UCSD-AML1 (cell line): ENCODE data around the gene GRHL1.

ENCODE experiments used
- DNase-seq: peaks from one replicate; lab custom pipeline; 2025; ENCODE audit not compliant: unreplicated experiment; lab: John Stamatoyannopoulos, UW

The GRHL1 gene

GRCh38 chr2:10036095-10036884 is 84.8 kb downstream of the GRHL1 start:
- DNase-seq = peak; percentile 49

GRCh38 chr2:10038123-10038522 is 86.6 kb downstream of the GRHL1 start:
- no peak for DNase-seq

- no peak for DNase-seq
These were observed 87.2 kb downstream of the GRHL1 start for GRCh38 chr2:10038716-10039115.

- DNase-seq = no peak
These were observed 88.3 kb downstream of the GRHL1 start for GRCh38 chr2:10039658-10040410.

DNA sequence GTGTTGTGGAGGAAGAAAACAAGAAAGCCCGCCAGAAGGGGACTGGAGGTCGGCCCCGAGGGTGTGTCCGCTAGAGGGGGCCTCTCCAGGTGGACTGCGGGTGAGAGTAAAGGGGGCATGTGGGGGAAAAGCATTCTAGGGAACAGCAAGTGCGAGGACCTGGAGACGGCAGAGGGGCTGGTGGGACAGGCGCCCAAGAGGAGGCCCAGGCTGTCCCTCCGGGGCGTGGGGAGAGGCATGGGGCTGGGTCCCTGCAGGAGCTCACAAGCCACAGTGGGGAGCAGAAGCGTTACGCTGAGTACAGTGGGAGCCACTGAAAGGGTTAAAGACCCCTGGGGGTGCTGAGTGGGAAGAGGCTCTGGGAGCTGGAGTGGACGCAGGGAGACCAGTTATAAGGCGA is 90.2 kb downstream of the GRHL1 start:
- DNase-seq = no peak

DNA sequence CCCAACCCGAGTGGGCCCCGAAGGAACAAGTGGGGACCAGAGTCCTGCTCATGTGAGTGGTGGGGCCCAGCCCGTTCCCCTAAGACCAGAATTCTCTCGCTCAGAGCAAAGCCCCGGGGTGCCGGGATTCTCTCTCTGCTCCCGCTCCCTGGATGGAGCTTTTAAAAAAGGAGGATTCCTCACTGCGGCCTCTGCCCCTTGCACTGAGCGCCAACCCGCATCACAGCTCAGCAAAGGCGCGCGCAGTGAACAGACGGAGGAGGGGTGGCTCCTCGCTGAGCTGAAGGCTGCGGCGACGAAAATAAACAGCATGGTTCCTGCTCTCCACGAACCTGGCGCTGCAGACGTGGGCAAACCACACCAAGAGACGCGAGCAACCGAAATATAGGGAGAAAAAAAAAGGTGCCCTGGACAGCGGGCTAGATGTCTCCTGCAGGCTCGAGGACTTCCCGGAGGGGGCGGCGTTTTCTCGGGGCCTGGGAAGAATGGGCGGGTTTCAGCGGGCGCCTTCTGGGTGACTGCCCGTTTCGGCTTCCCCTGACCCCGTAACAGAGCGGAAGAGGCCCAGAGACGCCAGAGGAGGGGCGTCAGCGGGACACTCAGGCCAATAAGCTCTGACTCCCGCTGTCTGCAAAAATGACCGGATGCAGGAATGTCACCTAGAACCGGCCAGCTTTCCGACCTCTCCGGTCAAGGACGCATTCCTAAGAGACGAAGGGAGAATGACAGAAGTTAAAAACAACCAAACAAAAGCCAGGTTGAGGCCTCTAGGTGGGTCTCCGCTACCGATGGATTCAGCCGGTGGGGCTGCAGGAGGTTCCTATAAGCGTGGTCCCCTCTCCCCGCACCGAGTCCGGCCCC is 91.0 kb downstream of the GRHL1 start:
- DNase-seq = no peak

- peak; percentile 86 for DNase-seq
These were observed 91.9 kb downstream of the GRHL1 start, which contains the start of gene KLF11 for GRCh38 chr2:10043256-10043905. Gene KLF11, plus strand, starts transcription at chr2:10043550. Its CDS starts 167 bp downstream, at chr2:10043717.

DNA sequence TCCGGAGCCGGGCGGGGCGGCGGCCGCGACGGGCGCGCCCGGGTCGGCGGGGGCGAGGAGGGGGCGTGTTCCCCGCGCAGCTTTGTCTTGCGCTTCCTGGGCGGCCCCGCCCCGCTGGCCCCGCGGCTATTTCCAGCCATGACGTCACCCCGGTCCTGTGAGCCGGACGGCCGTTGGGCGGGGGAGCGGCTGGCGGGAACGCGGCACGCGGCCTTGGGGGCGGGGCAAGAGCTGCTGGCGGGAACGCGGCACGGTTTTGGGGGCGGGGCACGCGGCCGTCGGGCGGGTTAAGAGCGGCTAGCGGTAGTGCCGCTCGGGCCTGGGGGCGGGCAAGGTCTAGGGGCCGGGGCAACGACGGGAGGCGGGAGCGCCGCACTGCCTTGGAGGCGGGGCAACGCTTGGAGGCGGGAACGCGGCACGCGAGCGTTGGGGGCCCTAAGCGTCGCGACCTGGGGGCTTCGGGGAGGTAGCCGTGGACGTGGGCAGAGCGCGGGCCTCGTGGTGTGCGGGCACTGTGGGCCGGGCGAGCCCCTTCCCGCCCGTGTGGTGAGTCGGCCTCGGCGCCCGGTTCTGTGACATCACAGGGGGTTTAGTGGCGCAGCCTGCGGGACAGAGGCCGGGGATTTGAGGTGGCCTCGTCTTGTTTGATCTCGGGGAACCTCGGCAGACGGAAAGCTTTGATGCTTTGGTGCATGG is 92.6 kb downstream of the GRHL1 start:
- DNase-seq = peak; percentile 49

GRCh38 chr2:10045561-10046355 is 94.3 kb downstream of the GRHL1 start:
- DNase-seq = no peak

DNA sequence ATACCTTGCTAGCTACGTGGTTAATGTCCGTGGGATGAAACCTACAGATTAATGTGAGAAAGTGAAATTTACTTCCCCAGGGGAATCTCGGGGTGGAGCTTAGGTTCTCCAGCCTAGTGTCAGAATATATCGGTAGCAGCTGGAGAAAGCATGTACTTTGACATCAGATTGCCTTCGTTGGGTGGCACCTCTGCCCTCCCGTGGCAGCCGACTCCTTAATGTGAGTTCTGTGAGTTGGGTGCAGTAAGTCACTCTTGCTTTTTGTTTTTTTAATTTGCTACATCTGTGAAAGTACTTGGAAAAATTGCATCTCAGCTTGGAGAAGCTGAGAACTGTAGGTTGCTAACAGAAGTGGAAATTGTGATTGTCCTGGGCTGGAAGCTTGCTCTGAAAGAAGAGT is 95.4 kb downstream of the GRHL1 start:
- no peak for DNase-seq

- no peak for DNase-seq
These were observed 96.4 kb downstream of the GRHL1 start for GRCh38 chr2:10047616-10048500.

- no peak for DNase-seq
These were observed 97.1 kb downstream of the GRHL1 start for GRCh38 chr2:10048501-10049171.
